BLaER1 treated with 17β-estradiol and CSF1 and Interleukin-3, amounts not matched to agents 10 nM and 100 nM (cell line): ENCODE data around the gene KCND2.
A peak's percentile ranks its signal among the peaks of the same experiment; 100 is the strongest.

Source experiments
- H3K27ac ChIP-seq, 11 experiments: shearing (Covaris generic); formaldehyde crosslinking; 2 replicates each; pipeline ENCODE4 v1.8.1; 2022
- H3K27me3 ChIP-seq, 11 experiments: shearing (Covaris generic); formaldehyde crosslinking; 2 replicates each; pipeline ENCODE4 v1.8.1; 2022
- H3K36me3 ChIP-seq, 11 experiments: shearing (Covaris generic); formaldehyde crosslinking; 2 replicates each; pipeline ENCODE4 v1.8.1; 2022
- H3K4me1 ChIP-seq, 10 experiments: shearing (Covaris generic); formaldehyde crosslinking; 2 replicates each; pipeline ENCODE4 v1.8.1; 2022
- H3K4me2 ChIP-seq, 11 experiments: shearing (Covaris generic); formaldehyde crosslinking; 2 replicates each; pipeline ENCODE4 v1.8.1; 2022
- H3K4me3 ChIP-seq, 10 experiments: shearing (Covaris generic); formaldehyde crosslinking; 2 replicates each; pipeline ENCODE4 v1.8.1; 2022
- H3K9ac ChIP-seq, 11 experiments: shearing (Covaris generic); formaldehyde crosslinking; 2 replicates each; pipeline ENCODE4 v1.8.1; 2022
- H3K9me3 ChIP-seq, 11 experiments: shearing (Covaris generic); formaldehyde crosslinking; replicated peaks in 1 of 11; 2 replicates each; pipeline ENCODE4 v1.8.1; 2022
- H4K20me1 ChIP-seq, 11 experiments: shearing (Covaris generic); formaldehyde crosslinking; 2 replicates each; pipeline ENCODE4 v1.8.1; 2022
- Cebpa-rat ChIP-seq, 11 experiments: shearing (Covaris generic); IDR thresholded peaks; 2 replicates each; pipeline ENCODE4 v1.8.1; 2022

The KCND2 gene

GRCh38 chr7:120617275-120617674 is 344.3 kb downstream of the KCND2 start:
- no peak overlapping the region for H3K4me3 ChIP-seq
- no peaks in the 10 kb centered on the region for H3K4me1 ChIP-seq
- H4K20me1 ChIP-seq = no peaks in the 10 kb centered on the region; a peak in 1 of 22 replicates
- H3K27ac ChIP-seq = no peak overlapping the region
- H3K9me3 ChIP-seq = no peaks in the 10 kb centered on the region
- no peak overlapping the region for H3K4me2 ChIP-seq
- H3K9ac ChIP-seq = no peak overlapping the region
- no peaks in the 10 kb centered on the region for H3K27me3 ChIP-seq
- TF ChIP-seq Cebpa-rat (IDR thresholded peaks at IDR 0.05) = no peak
- no peaks in the 10 kb centered on the region for H3K36me3 ChIP-seq

- no peaks in the 10 kb centered on the region for H3K36me3 ChIP-seq
Measured at GRCh38 chr7:120628251-120628650, 355.3 kb downstream of the KCND2 start.

GRCh38 chr7:120639884-120640283 is 366.9 kb downstream of the KCND2 start:
- Histone ChIP-seq H3K9me3 (no peaks in the 10 kb centered on the region), H3K27me3 (no peaks in the 10 kb centered on the region; a peak in 1 of 22 replicates), H3K4me3 (no peak overlapping the region), H3K4me1 (no peaks in the 10 kb centered on the region), H4K20me1 (no peaks in the 10 kb centered on the region), H3K36me3 (no peaks in the 10 kb centered on the region), H3K4me2 (no peak overlapping the region), H3K27ac (no peak overlapping the region), H3K9ac (no peak overlapping the region)
- TF ChIP-seq Cebpa-rat (IDR thresholded peaks at IDR 0.05) = no peak

More at GRCh38 chr7:120628251-120628650, 355.3 kb downstream of the KCND2 start:
- Histone ChIP-seq H3K9me3 (no peaks in the 10 kb centered on the region), H4K20me1 (no peaks in the 10 kb centered on the region), H3K4me2 (peak overlapping the region in 4 of 11 experiments; percentile 4 to 18 (median 11); a peak in 1 of 22 replicates), H3K4me1 (peaks cover 0 to 7% (median 0%) of the 10 kb centered on the region in 10 experiments; a peak in 5 of 20 replicates), H3K9ac (no peak overlapping the region), H3K27ac (no peak overlapping the region), H3K4me3 (no peak overlapping the region), H3K27me3 (no peaks in the 10 kb centered on the region)
- TF ChIP-seq Cebpa-rat (IDR thresholded peaks at IDR 0.05) = no peak

GRCh38 chr7:120645966-120646365 is 373.0 kb downstream of the KCND2 start:
- Histone ChIP-seq H3K4me2 (no peak overlapping the region), H3K4me1 (no peaks in the 10 kb centered on the region), H3K27ac (no peak overlapping the region), H4K20me1 (no peaks in the 10 kb centered on the region), H3K27me3 (peaks cover 0 to 9% (median 0%) of the 10 kb centered on the region in 11 experiments; a peak in 3 of 22 replicates), H3K4me3 (no peak overlapping the region), H3K9ac (no peak overlapping the region), H3K36me3 (no peaks in the 10 kb centered on the region), H3K9me3 (0 out of 22 replicates have a peak, but pooled peaks cover 0 to 1% (median 0%) of the 10 kb centered on the region in 11 experiments)
- TF ChIP-seq Cebpa-rat (IDR thresholded peaks at IDR 0.05) = no peak

- H3K4me1 ChIP-seq = no peaks in the 10 kb centered on the region
- H3K9me3 ChIP-seq = peaks cover 0 to 14% (median 0%) of the 10 kb centered on the region in 11 experiments; a peak in 4 of 22 replicates
- peaks cover 0 to 47% (median 0%) of the 10 kb centered on the region in 11 experiments; a peak in 4 of 22 replicates for H3K27me3 ChIP-seq
- no peak overlapping the region for H3K4me2 ChIP-seq
- H4K20me1 ChIP-seq = no peaks in the 10 kb centered on the region
- no peak overlapping the region for H3K27ac ChIP-seq
- no peak for TF ChIP-seq Cebpa-rat (IDR thresholded peaks at IDR 0.05)
- no peak overlapping the region for H3K9ac ChIP-seq
- no peak overlapping the region for H3K4me3 ChIP-seq
- no peaks in the 10 kb centered on the region for H3K36me3 ChIP-seq
Measured at GRCh38 chr7:120654241-120654640, 381.3 kb downstream of the KCND2 start.

- Histone ChIP-seq H3K4me1 (no peaks in the 10 kb centered on the region), H3K36me3 (no peaks in the 10 kb centered on the region), H3K4me3 (no peak overlapping the region), H4K20me1 (no peaks in the 10 kb centered on the region), H3K27ac (no peak overlapping the region), H3K9me3 (no peaks in the 10 kb centered on the region), H3K27me3 (peaks cover 0 to 75% (median 0%) of the 10 kb centered on the region in 11 experiments; a peak in 5 of 22 replicates), H3K9ac (no peak overlapping the region), H3K4me2 (no peak overlapping the region)
- no peak for TF ChIP-seq Cebpa-rat (IDR thresholded peaks at IDR 0.05)
Measured at GRCh38 chr7:120658516-120658915, 385.5 kb downstream of the KCND2 start.

GRCh38 chr7:120662291-120662690 is 389.3 kb downstream of the KCND2 start:
- Histone ChIP-seq H3K4me2 (no peak overlapping the region), H3K9ac (no peak overlapping the region), H3K4me3 (no peak overlapping the region), H4K20me1 (no peaks in the 10 kb centered on the region), H3K9me3 (no peaks in the 10 kb centered on the region), H3K36me3 (no peaks in the 10 kb centered on the region), H3K27ac (no peak overlapping the region), H3K27me3 (peaks cover 0 to 98% (median 0%) of the 10 kb centered on the region in 11 experiments; a peak in 6 of 22 replicates), H3K4me1 (no peaks in the 10 kb centered on the region)
- TF ChIP-seq Cebpa-rat (IDR thresholded peaks at IDR 0.05) = no peak

- Histone ChIP-seq H4K20me1 (no peaks in the 10 kb centered on the region), H3K4me2 (no peak overlapping the region), H3K27ac (no peak overlapping the region), H3K4me3 (no peak overlapping the region), H3K36me3 (no peaks in the 10 kb centered on the region), H3K4me1 (no peaks in the 10 kb centered on the region), H3K27me3 (peaks cover 0 to 99% (median 0%) of the 10 kb centered on the region in 11 experiments; a peak in 6 of 22 replicates), H3K9ac (no peak overlapping the region), H3K9me3 (no peaks in the 10 kb centered on the region)
- no peak for TF ChIP-seq Cebpa-rat (IDR thresholded peaks at IDR 0.05)
Measured at GRCh38 chr7:120665068-120665467, 392.1 kb downstream of the KCND2 start.

- H3K9ac ChIP-seq = no peak overlapping the region
- no peak overlapping the region for H3K4me2 ChIP-seq
- H4K20me1 ChIP-seq = peaks cover 0 to 14% (median 0%) of the 10 kb centered on the region in 11 experiments; a peak in 4 of 22 replicates
- TF ChIP-seq Cebpa-rat (IDR thresholded peaks at IDR 0.05) = no peak
- H3K27ac ChIP-seq = no peak overlapping the region
- H3K27me3 ChIP-seq = peaks cover 0 to 96% (median 0%) of the 10 kb centered on the region in 11 experiments; a peak in 10 of 22 replicates
- H3K4me1 ChIP-seq = no peaks in the 10 kb centered on the region
- peaks cover 0 to 5% (median 0%) of the 10 kb centered on the region in 11 experiments; a peak in 2 of 22 replicates for H3K9me3 ChIP-seq
- H3K36me3 ChIP-seq = no peaks in the 10 kb centered on the region
- no peak overlapping the region for H3K4me3 ChIP-seq
Measured at GRCh38 chr7:120675076-120675475, 402.1 kb downstream of the KCND2 start.

- Histone ChIP-seq H3K4me3 (no peak overlapping the region), H3K27ac (no peak overlapping the region), H3K4me1 (peaks cover 0 to 13% (median 6%) of the 10 kb centered on the region in 10 experiments; a peak in 14 of 20 replicates), H4K20me1 (peaks cover 0 to 26% (median 0%) of the 10 kb centered on the region in 11 experiments; a peak in 5 of 22 replicates), H3K9ac (no peak overlapping the region), H3K27me3 (peaks cover 0 to 93% (median 2%) of the 10 kb centered on the region in 11 experiments; a peak in 11 of 22 replicates), H3K4me2 (no peak overlapping the region), H3K9me3 (no peaks in the 10 kb centered on the region), H3K36me3 (no peaks in the 10 kb centered on the region)
- TF ChIP-seq Cebpa-rat (IDR thresholded peaks at IDR 0.05) = no peak
Measured at GRCh38 chr7:120677535-120677934, 404.6 kb downstream of the KCND2 start.
